Measurements from ENCODE around the gene SPATA16.

Gene SPATA16

GRCh38 chr3:172987273-172987672, 153.8 kb downstream of the SPATA16 start:
- in situ Hi-C loops (cut with MboI; ENCODE audit: low pct_unique_long_range_greater_than_20kb, low sequenced_read_pairs, unreplicated experiment), result no loop called here
- DNase-seq (ENCODE audit: low spot score), result no peak
- TF ChIP-seq CTCF (IDR thresholded peaks at IDR 0.05; ENCODE audit: extremely low read depth, insufficient read depth, missing control alignments), result peak; percentile 10

GRCh38 chr3:172984914-172985313, 156.1 kb downstream of the SPATA16 start:
- DNase-seq (ENCODE audit: low spot score), result no peak
- in situ Hi-C loops (cut with MboI; ENCODE audit: low pct_unique_long_range_greater_than_20kb, low sequenced_read_pairs, unreplicated experiment), result no loop called here

DNA sequence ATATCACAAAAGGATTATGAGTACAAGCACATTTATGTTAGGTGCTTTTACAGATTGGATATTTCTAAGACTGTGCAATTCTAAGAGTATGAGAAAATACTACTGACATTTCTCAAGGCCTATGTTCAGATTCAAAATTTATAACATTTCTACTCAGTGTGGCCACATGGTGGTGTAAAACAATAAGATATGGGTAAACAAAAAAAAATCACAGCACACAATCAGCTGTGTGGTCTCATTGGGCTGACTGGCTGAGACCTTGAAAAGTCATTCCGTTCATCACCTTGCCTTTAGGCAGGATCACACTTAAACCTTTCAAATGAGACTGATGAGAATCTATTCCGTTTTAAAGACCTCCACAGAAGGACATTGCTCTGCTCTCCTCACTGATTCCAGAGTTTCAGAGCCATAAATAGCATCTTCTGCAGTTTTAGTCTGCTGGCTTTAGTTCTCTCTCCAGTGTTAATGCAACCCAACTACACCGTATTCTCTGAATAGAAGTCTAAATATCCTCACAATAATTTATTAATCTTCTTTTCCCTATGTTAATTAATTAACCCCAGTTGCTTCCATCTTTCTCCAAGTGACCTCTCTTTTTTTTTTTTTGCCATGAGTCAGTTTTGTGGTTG, 158.2 kb downstream of the SPATA16 start:
- DNase-seq (ENCODE audit: low spot score), result no peak
- TF ChIP-seq CTCF (IDR thresholded peaks at IDR 0.05; ENCODE audit: extremely low read depth, insufficient read depth, missing control alignments), result peak; percentile 23
- in situ Hi-C loops (cut with MboI; ENCODE audit: low pct_unique_long_range_greater_than_20kb, low sequenced_read_pairs, unreplicated experiment), result no loop called here

More at GRCh38 chr3:172984914-172985313, 156.1 kb downstream of the SPATA16 start:
- TF ChIP-seq CTCF (IDR thresholded peaks at IDR 0.05; ENCODE audit: extremely low read depth, insufficient read depth, missing control alignments), result no peak

DNA sequence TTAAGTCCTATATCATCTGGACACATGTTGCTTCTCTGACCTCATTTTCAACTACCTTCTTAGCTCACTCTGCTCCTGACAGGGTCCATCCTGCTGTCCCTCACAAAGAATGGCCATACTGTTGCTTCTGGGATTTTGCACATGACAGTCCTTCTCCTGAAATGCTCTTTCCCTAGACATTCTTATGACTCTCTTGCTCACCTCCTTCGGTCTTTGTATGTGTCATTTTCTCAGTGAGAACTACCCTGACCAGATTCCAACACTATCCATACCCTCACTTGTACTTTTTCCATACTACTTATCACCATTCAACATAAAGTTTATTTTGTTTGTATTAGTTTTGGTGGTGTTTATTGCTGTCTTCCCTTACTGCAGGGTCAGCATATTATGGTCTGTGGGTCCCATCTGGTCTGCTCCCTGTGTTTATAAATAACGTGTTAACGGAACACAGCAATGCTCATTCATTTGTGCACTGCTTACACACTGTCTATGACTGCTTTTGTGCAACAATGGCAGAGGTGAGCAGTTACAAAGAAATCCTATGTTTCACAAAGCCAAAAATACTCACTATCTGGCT, 159.5 kb downstream of the SPATA16 start:
- no peak for TF ChIP-seq CTCF (IDR thresholded peaks at IDR 0.05; ENCODE audit: extremely low read depth, insufficient read depth, missing control alignments)
- DNase-seq (ENCODE audit: low spot score), result no peak
- in situ Hi-C loops (cut with MboI; ENCODE audit: low pct_unique_long_range_greater_than_20kb, low sequenced_read_pairs, unreplicated experiment), result no loop called here

DNA sequence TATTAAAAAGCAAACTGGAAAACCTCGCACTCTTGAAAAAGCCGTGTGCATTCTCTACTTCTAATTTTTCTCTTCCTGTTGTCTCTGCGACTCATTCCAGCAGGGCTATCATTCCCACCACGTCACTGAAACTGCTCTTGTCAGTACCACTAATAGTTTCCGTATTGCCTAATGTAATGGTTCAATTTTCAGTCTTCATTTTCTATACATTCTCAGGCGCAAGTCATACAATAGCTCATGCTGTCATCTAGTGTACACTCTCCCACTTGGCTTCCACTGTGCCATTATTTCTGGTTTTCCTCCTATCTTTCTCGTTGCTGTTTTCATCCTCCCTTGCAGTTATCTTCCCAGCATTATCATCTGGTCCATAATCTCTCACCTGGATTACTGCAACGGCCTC, 160.2 kb downstream of the SPATA16 start:
- no peak for DNase-seq (ENCODE audit: low spot score)
- in situ Hi-C loops (cut with MboI; ENCODE audit: low pct_unique_long_range_greater_than_20kb, low sequenced_read_pairs, unreplicated experiment), result no loop called here
- TF ChIP-seq CTCF (IDR thresholded peaks at IDR 0.05; ENCODE audit: extremely low read depth, insufficient read depth, missing control alignments), result no peak

DNA sequence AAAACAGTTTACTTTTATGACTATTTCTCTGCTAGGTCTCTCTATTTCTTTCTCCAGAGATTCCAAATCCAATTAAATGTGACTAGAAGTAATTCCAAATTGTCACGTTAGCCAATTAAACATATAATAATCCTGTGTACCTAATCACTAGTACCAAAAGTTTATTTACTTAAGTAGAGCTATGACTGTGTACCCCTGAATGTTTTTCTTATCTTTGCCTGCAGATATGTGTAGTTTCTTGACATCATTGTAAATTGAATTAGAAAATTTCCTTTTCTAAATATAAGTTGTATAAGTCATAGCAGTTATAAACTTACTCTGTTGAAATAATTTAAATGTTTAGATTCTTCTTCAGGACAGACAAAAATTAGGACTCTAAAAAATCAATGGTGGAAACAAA, 163.3 kb downstream of the SPATA16 start:
- in situ Hi-C loops (cut with MboI; ENCODE audit: low pct_unique_long_range_greater_than_20kb, low sequenced_read_pairs, unreplicated experiment), result no loop called here
- TF ChIP-seq CTCF (IDR thresholded peaks at IDR 0.05; ENCODE audit: extremely low read depth, insufficient read depth, missing control alignments), result no peak
- no peak for DNase-seq (ENCODE audit: low spot score)
